ENCODE measurements around the gene CDK15. TPM values are rescaled to one million over a fixed set of nuclear protein-coding genes. Genes with fewer than 3 reads are reported as not detected.

Gene CDK15
- total and polyA plus RNA-seq, 2 experiments from 2014 or later: 0.27 TPM; not detected in 1

GRCh38 chr2:201872591-201872990 is 66.3 kb downstream of the CDK15 start:
- Histone ChIP-seq H2AFZ (no peak overlapping the region; the same call in 1 of the 2 replicates), H4K20me1 (replicated peaks; ENCODE audit: insufficient read depth) (no peaks in the 10 kb centered on the region), H3K36me3 (ENCODE audit: insufficient read depth) (no peaks in the 10 kb centered on the region), H3K27ac (ENCODE audit: low read depth) (peak overlapping the region; percentile 23; the same call in 1 of the 2 replicates), H3K79me2 (replicated peaks; ENCODE audit: insufficient read depth) (no peaks in the 10 kb centered on the region), H3F3A (replicated peaks; ENCODE audit: low read depth) (no peaks in the 10 kb centered on the region), H3K4me2 (peak overlapping the region; percentile 22), H3K4me1 (ENCODE audit: insufficient read depth) (peaks cover 20% of the 10 kb centered on the region), H3K9me2 (ENCODE audit: insufficient read depth) (no peaks in the 10 kb centered on the region), H3K4me3 (no peak overlapping the region), H3K27me3 (ENCODE audit: insufficient read depth) (no peaks in the 10 kb centered on the region)
- Mint-ChIP-seq H3K27ac (no peak overlapping the region), H3K36me3 (ENCODE audit: low read depth) (no peaks in the 10 kb centered on the region), H3K27me3 (ENCODE audit: insufficient read depth, low read depth, poor library complexity) (no peaks in the 10 kb centered on the region), H3K9me3 (no peaks in the 10 kb centered on the region), H3K4me3 (no peak overlapping the region), H3K4me1 (peaks cover 17% of the 10 kb centered on the region)
- ATAC-seq (peak; percentile 59), DNase-seq (ENCODE audit: low spot score) (peak; percentile 38)
- TF ChIP-seq JUNB (IDR thresholded peaks at IDR 0.05; ENCODE audit: unreplicated experiment): no peak
- no peak for TF ChIP-seq STAT1 (IDR thresholded peaks at IDR 0.05; ENCODE audit: unreplicated experiment)
- no peak for TF ChIP-seq EZH2phosphoT487 (IDR thresholded peaks at IDR 0.05; ENCODE audit: unreplicated experiment)
- no peak for TF ChIP-seq ZNF114 (CRISPR knock-in tag; IDR thresholded peaks at IDR 0.05)
- TF ChIP-seq POLR2AphosphoS5 (IDR thresholded peaks at IDR 0.05; ENCODE audit: low read depth): no peak
- no peak for TF ChIP-seq NANOG (IDR thresholded peaks at IDR 0.05; ENCODE audit: borderline replicate concordance)
- TF ChIP-seq CREB1 (CRISPR knock-in tag; IDR thresholded peaks at IDR 0.05; ENCODE audit: low read depth): no peak
- TF ChIP-seq ZNF331 (CRISPR knock-in tag; IDR thresholded peaks at IDR 0.05; ENCODE audit: low read depth): no peak
- no peak for TF ChIP-seq CTCF (conservative IDR thresholded peaks at IDR 0.05; ENCODE audit: low read depth in 2 of 2)
- TF ChIP-seq ETS1 (IDR thresholded peaks at IDR 0.05): no peak
- no peak for TF ChIP-seq EZH2 (IDR thresholded peaks at IDR 0.05; ENCODE audit: low read depth, unreplicated experiment)
- no peak for TF ChIP-seq REST (IDR thresholded peaks at IDR 0.05; ENCODE audit: unreplicated experiment)
- no peak for TF ChIP-seq ZNF462 (CRISPR knock-in tag; IDR thresholded peaks at IDR 0.05)
